Peyer's patch (tissue), 4 donors: ENCODE results near the gene RPS2. TPM values are rescaled to one million over a fixed set of nuclear protein-coding genes. Genes with fewer than 3 reads are reported as not detected.

Source experiments
- DNase-seq, 3 donors: peaks; one replicate each; pipeline ENCODE4 v3.0.0-alpha.2; 2017 to 2019
- H3K27ac ChIP-seq, 4 donors: fragments of 200-600 bp; sonication (generic); one replicate each; pipeline ENCODE4 v1.5.1; 2016 to 2019
- H3K27me3 ChIP-seq, 2 donors: fragments of 200-600 bp; sonication (generic); one replicate each; pipeline ENCODE4 v1.5.1; 2019
- H3K36me3 ChIP-seq, 3 donors: fragments of 200-600 bp; sonication (generic); one replicate each; pipeline ENCODE4 v1.5.1; 2016 to 2019
- H3K4me1 ChIP-seq, 4 donors: fragments of 200-600 bp; sonication (generic); one replicate each; pipeline ENCODE4 v1.5.1; 2016 to 2019
- H3K4me3 ChIP-seq, 4 donors: fragments of 200-600 bp; sonication (generic); 1 replicate in 3 of 4; 2 replicates in 1 of 4; pipeline ENCODE4 v1.5.1; 2016 to 2019; ENCODE audit warnings: mild to moderate bottlenecking in 1 of 4
- H3K9me3 ChIP-seq, 4 donors: fragments of 200-600 bp; sonication (generic); one replicate each; pipeline ENCODE4 v1.5.1; 2016 to 2019; ENCODE audit warnings: mild to moderate bottlenecking in 1 of 4
- POLR2A ChIP-seq, 2 donors: fragments of 450-650 bp; IDR thresholded peaks; one replicate each; pipeline ENCODE4 v1.5.1; 2017; ENCODE audit warnings: antibody characterized with exemption in 2 of 2, mild to moderate bottlenecking in 2 of 2, moderate library complexity in 2 of 2
- total RNA-seq, 4 donors: library from RNA; depleted of rRNA; stranded (reverse); fragments of >200 nt; gene quantifications; one replicate each; pipeline ENCODE4 v1.1.0, GENCODE V29; 2016
- TF ChIP-seq, protein P1 (sequence below), 6 experiments: fragments of 450-650 bp in 4 of 6; fragments of 200-600 bp in 2 of 6; sonication (generic) in 1 of 6; IDR thresholded peaks; one replicate each; pipeline ENCODE4 v1.5.1; 2017 to 2019; ENCODE audit warnings: antibody characterized with exemption in 6 of 6, mild to moderate bottlenecking in 3 of 6, moderate library complexity in 1 of 6

The RPS2 gene
- total RNA-seq, 4 donors from 2014 or later = 736 to 1,881 (median 1,543) TPM

DNA sequence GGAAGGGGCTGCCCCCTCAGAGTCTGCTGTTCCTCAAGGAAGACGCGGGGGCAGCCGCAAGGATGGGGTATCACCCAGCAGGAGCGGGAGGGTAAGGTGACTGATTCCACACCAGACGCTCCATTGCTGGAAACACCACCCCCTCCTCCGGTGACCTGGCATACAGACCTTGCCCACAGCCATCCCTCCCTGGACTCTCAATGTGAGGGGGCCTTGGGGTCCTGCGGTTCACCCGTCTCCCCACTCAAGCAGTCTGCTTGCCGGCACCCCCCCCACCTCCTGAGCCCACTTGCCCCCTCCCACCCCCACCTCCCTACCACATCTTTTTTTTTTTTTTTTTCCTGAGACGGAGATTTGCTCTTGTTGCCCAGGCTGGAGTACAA is 34.3 kb downstream of the RPS2 start:
- DNase-seq = no peak
- no peak for TF ChIP-seq POLR2A (IDR thresholded peaks at IDR 0.05)
- TF ChIP-seq, protein P1, sequence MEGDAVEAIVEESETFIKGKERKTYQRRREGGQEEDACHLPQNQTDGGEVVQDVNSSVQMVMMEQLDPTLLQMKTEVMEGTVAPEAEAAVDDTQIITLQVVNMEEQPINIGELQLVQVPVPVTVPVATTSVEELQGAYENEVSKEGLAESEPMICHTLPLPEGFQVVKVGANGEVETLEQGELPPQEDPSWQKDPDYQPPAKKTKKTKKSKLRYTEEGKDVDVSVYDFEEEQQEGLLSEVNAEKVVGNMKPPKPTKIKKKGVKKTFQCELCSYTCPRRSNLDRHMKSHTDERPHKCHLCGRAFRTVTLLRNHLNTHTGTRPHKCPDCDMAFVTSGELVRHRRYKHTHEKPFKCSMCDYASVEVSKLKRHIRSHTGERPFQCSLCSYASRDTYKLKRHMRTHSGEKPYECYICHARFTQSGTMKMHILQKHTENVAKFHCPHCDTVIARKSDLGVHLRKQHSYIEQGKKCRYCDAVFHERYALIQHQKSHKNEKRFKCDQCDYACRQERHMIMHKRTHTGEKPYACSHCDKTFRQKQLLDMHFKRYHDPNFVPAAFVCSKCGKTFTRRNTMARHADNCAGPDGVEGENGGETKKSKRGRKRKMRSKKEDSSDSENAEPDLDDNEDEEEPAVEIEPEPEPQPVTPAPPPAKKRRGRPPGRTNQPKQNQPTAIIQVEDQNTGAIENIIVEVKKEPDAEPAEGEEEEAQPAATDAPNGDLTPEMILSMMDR (IDR thresholded peaks at IDR 0.05) = no peak
- H3K36me3 ChIP-seq = no peaks in the 10 kb centered on the region
- no peak overlapping the region for H3K27ac ChIP-seq
- H3K27me3 ChIP-seq = no peaks in the 10 kb centered on the region
- no peak overlapping the region for H3K4me3 ChIP-seq
- peaks cover 0 to 14% (median 5%) of the 10 kb centered on the region in 4 donors for H3K4me1 ChIP-seq
- no peaks in the 10 kb centered on the region for H3K9me3 ChIP-seq

DNA sequence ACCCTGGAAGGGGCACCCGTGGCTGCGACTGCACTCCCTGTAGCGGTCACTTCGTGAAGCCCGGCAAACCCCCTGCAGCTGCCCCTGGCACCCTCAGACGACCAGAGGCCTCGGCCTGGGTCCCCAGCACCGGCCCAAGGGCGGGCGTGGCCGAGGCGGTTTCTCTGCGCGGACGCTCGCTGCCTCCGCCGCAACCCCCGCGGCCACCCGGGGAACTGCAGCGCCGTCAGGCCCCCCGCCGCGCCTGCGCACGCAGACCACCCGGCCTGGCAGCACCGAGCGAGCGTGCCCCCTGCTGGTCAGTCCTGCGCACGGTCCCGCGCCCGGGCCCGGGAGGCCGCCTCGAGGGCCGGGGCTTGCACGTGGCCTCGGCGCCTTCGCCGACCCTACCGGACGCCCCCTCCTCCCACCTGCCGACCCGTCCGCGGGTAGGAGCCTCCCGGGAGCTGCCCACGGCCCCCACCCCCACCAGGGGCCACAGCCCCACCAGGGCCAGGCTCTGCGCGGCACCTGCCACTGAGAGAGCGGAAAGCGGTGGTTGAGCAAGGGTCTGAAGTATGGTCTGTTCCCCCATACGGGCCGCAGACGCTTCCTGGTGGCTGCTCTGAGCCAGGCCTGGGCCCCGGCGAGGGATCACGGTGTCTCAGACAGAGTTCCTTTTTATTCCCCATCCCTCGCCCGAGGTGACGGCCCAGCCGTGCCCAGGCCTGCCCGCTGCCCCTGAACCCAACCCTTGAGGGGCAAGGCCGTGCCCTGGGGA is 34.9 kb downstream of the RPS2 start:
- DNase-seq = peak; percentile 87 to 94 (median 93)
- Histone ChIP-seq H3K27ac (peak overlapping the region; percentile 65 to 78 (median 70)), H3K4me3 (peak overlapping the region; percentile 60 to 73 (median 69)), H3K9me3 (no peaks in the 10 kb centered on the region), H3K4me1 (peaks cover 0 to 14% (median 5%) of the 10 kb centered on the region in 4 donors), H3K27me3 (no peaks in the 10 kb centered on the region), H3K36me3 (no peaks in the 10 kb centered on the region)
- TF ChIP-seq, protein P1 (IDR thresholded peaks at IDR 0.05) = peak; percentile 99 to 100 (median 100)
- no peak for TF ChIP-seq POLR2A (IDR thresholded peaks at IDR 0.05)

DNA sequence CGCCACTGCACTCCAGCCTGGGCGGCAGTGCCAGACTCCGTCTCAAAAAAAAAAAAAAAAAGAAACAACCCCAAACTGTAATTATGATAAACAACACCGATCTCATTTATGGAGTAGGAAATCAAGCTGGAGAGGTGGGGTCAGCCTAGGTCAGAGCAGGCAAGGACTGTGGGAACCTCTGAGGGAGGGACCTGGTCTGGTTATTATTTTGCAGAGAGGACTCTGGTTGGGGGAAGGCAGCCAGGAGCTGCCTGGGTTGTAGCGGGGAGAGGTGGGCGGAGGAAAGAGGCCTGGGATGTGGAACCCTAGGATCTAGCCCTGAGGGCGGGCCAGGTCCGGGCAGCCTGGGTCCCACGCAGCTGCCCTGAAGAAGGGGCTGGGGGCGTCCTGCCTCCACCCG is 35.5 kb downstream of the RPS2 start:
- TF ChIP-seq, protein P1 (IDR thresholded peaks at IDR 0.05) = no peak
- no peak for TF ChIP-seq POLR2A (IDR thresholded peaks at IDR 0.05)
- peaks cover 0 to 14% (median 5%) of the 10 kb centered on the region in 4 donors for H3K4me1 ChIP-seq
- H3K4me3 ChIP-seq = peak overlapping the region; percentile 60 to 73 (median 69)
- peak overlapping the region; percentile 65 to 78 (median 70) for H3K27ac ChIP-seq
- no peaks in the 10 kb centered on the region for H3K9me3 ChIP-seq
- H3K36me3 ChIP-seq = no peaks in the 10 kb centered on the region
- DNase-seq = no peak
- no peaks in the 10 kb centered on the region for H3K27me3 ChIP-seq

DNA sequence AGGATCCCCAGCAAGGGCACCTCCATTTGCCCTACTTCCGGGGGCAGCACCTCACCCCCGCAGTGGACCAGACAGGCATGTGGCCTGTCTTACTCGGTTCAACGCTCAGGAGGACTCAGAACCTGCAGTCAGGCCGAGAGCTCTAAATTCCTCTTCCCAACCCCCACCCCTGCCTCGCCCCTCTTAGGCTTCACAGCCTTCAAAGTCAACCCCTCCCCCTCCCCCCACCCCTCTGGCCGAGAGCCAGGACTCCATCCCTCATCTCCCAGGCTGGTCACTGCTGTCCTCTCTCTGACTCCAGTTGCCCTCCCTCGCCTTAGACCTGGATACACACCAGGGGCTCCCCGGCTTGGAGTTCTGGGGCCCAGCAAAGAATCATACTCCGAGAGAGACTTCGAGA is 38.4 kb downstream of the RPS2 start:
- no peaks in the 10 kb centered on the region for H3K9me3 ChIP-seq
- no peak overlapping the region for H3K4me3 ChIP-seq
- no peaks in the 10 kb centered on the region for H3K36me3 ChIP-seq
- no peak for TF ChIP-seq POLR2A (IDR thresholded peaks at IDR 0.05)
- TF ChIP-seq, protein P1 (IDR thresholded peaks at IDR 0.05) = no peak
- no peak for DNase-seq
- H3K4me1 ChIP-seq = peaks cover 3 to 24% (median 5%) of the 10 kb centered on the region in 4 donors
- no peaks in the 10 kb centered on the region for H3K27me3 ChIP-seq
- H3K27ac ChIP-seq = no peak overlapping the region

DNA sequence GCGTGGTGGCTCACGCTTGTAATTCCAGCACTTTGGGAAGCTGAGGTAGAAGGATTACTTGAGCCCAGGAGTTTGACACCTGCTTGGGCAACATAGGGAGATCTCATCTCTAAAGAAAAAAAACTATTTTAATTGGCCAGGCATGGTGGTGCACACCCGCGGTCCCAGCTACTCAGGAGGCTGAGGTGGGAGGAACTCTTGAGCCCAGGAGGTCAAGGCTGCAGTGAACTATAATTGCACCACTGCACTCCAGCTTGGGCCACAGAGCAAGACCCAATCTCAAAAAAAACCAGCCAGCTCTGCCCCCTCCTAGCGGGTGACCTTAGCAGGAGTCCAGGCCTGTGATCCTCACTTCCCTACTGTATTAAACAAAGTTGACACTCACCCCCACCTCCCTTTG is 40.5 kb downstream of the RPS2 start:
- H3K4me3 ChIP-seq = no peak overlapping the region
- TF ChIP-seq, protein P1 (IDR thresholded peaks at IDR 0.05) = no peak
- TF ChIP-seq POLR2A (IDR thresholded peaks at IDR 0.05) = no peak
- no peak for DNase-seq
- peaks cover 0 to 15% of the 10 kb centered on the region in 2 donors for H3K27me3 ChIP-seq
- peaks cover 0 to 13% (median 1%) of the 10 kb centered on the region in 4 donors for H3K4me1 ChIP-seq
- H3K27ac ChIP-seq = no peak overlapping the region
- no peaks in the 10 kb centered on the region for H3K36me3 ChIP-seq
- no peaks in the 10 kb centered on the region for H3K9me3 ChIP-seq
